Central memory CD8-positive, alpha-beta T cell (primary cell): ENCODE measurements around the gene SPDYC.
A peak's percentile ranks its signal among the peaks of the same experiment; 100 is the strongest.
"Not testable (repeated sequence)": the region's sequence is repeated elsewhere in the genome, so short reads cannot be mapped to it uniquely, and the experiment has no call there.

ENCODE experiments used
- ATAC-seq: fragments of 150-1000 bp; cut with Tn5 transposase; replicated peaks from 2 replicates; pipeline ENCODE4 v1.10.0; 2022; ENCODE audit warnings: mild to moderate bottlenecking, moderate FRiP score, moderate number of reproducible peaks; ENCODE audit not compliant: poor library complexity, severe bottlenecking; ENCODE audit errors: extremely low read depth
- DNase-seq, 2 donors: peaks; one replicate each; pipeline ENCODE4 v3.0.0; 2021; ENCODE audit warnings: low spot score in 2 of 2
- H3K27ac Mint-ChIP-seq: one replicate; pipeline ENCODE4 v1.8.0; 2022; ENCODE audit warnings: low read depth, mild to moderate bottlenecking, moderate library complexity, mixed read lengths
- H3K27me3 Mint-ChIP-seq: one replicate; pipeline ENCODE4 v1.8.0; 2022; ENCODE audit warnings: mixed read lengths
- H3K36me3 Mint-ChIP-seq: one replicate; pipeline ENCODE4 v1.8.0; 2022; ENCODE audit warnings: mild to moderate bottlenecking, moderate library complexity, mixed read lengths; ENCODE audit not compliant: insufficient read depth
- H3K4me1 Mint-ChIP-seq: one replicate; pipeline ENCODE4 v1.8.0; 2022; ENCODE audit warnings: mixed read lengths
- H3K4me3 Mint-ChIP-seq: one replicate; pipeline ENCODE4 v1.8.0; 2022; ENCODE audit warnings: mild to moderate bottlenecking, moderate library complexity, mixed read lengths
- H3K9me3 Mint-ChIP-seq: one replicate; pipeline ENCODE4 v1.8.0; 2022; ENCODE audit warnings: mixed read lengths

SPDYC gene

GRCh38 chr11:65165410-65166317 is 4.4 kb upstream of the SPDYC start:
- no peak for ATAC-seq
- Mint-ChIP-seq H3K4me1 (peaks cover 6% of the 10 kb centered on the region), H3K27me3 (no peaks in the 10 kb centered on the region), H3K4me3 (no peak overlapping the region), H3K36me3 (no peaks in the 10 kb centered on the region), H3K27ac (no peak overlapping the region), H3K9me3 (no peaks in the 10 kb centered on the region)
- no peak for DNase-seq

- Mint-ChIP-seq H3K9me3 (no peaks in the 10 kb centered on the region), H3K36me3 (no peaks in the 10 kb centered on the region), H3K27me3 (no peaks in the 10 kb centered on the region), H3K4me3 (no peak overlapping the region), H3K27ac (no peak overlapping the region), H3K4me1 (peaks cover 6% of the 10 kb centered on the region)
- DNase-seq (no peak), ATAC-seq (no peak)
Measured at GRCh38 chr11:65166893-65167292, 3.1 kb upstream of the SPDYC start.

- H3K9me3 Mint-ChIP-seq: no peaks in the 10 kb centered on the region
- H3K4me3 Mint-ChIP-seq: no peak overlapping the region
- H3K27ac Mint-ChIP-seq: no peak overlapping the region
- peaks cover 6% of the 10 kb centered on the region for H3K4me1 Mint-ChIP-seq
- no peaks in the 10 kb centered on the region for H3K27me3 Mint-ChIP-seq
- no peaks in the 10 kb centered on the region for H3K36me3 Mint-ChIP-seq
- DNase-seq (no peak), ATAC-seq (no peak)
Measured at GRCh38 chr11:65167656-65168055, 2.4 kb upstream of the SPDYC start.

- no peak for ATAC-seq
- Mint-ChIP-seq H3K9me3 (no peaks in the 10 kb centered on the region), H3K27ac (peak overlapping the region; percentile 91), H3K36me3 (no peaks in the 10 kb centered on the region), H3K4me1 (peaks cover 6% of the 10 kb centered on the region), H3K4me3 (no peak overlapping the region), H3K27me3 (no peaks in the 10 kb centered on the region)
- no peak for DNase-seq
Measured at GRCh38 chr11:65169164-65169641, 830 bp upstream of the SPDYC start.

- Mint-ChIP-seq H3K4me1 (peaks cover 6% of the 10 kb centered on the region), H3K9me3 (no peaks in the 10 kb centered on the region), H3K4me3 (no peak overlapping the region), H3K27me3 (no peaks in the 10 kb centered on the region), H3K27ac (no peak overlapping the region), H3K36me3 (no peaks in the 10 kb centered on the region)
- DNase-seq (no peak), ATAC-seq (no peak)
Measured at GRCh38 chr11:65172600-65172999, 2.6 kb downstream of the SPDYC start.

GRCh38 chr11:65174571-65175010 is 4.6 kb downstream of the SPDYC start:
- not testable (repeated sequence) for DNase-seq, H3K27ac Mint-ChIP-seq

GRCh38 chr11:65180877-65181568 is 11.0 kb downstream of the SPDYC start:
- peak overlapping the region; percentile 87 for H3K27ac Mint-ChIP-seq
- H3K4me1 Mint-ChIP-seq: peaks cover 31% of the 10 kb centered on the region
- peak; percentile 35 to 41 for DNase-seq
- no peaks in the 10 kb centered on the region for H3K27me3 Mint-ChIP-seq
- H3K36me3 Mint-ChIP-seq: peaks cover 1% of the 10 kb centered on the region
- peak overlapping the region; percentile 89 for H3K4me3 Mint-ChIP-seq
- no peaks in the 10 kb centered on the region for H3K9me3 Mint-ChIP-seq
- peak; percentile 74 for ATAC-seq

More at GRCh38 chr11:65174571-65175010, 4.6 kb downstream of the SPDYC start:
- not testable (repeated sequence) for H3K4me3 Mint-ChIP-seq, H3K36me3 Mint-ChIP-seq, H3K27me3 Mint-ChIP-seq, H3K4me1 Mint-ChIP-seq, ATAC-seq, H3K9me3 Mint-ChIP-seq

GRCh38 chr11:65181569-65182257 is 11.7 kb downstream of the SPDYC start, which contains the start of gene CAPN1:
CAPN1 (plus strand) TSS chr11:65181928; CDS start chr11:65182702, 774 bp downstream.
- Mint-ChIP-seq H3K4me3 (peak within 1 kb of the TSS; percentile 89), H3K27me3 (no peaks in the 10 kb centered on the region), H3K36me3 (peaks cover 5% of the 10 kb centered on the region), H3K9me3 (no peaks in the 10 kb centered on the region), H3K4me1 (peaks cover 31% of the 10 kb centered on the region), H3K27ac (peak within 1 kb of the TSS; percentile 87)
- peak; percentile 71 for ATAC-seq
- peak in 1 of 2 donors; percentile 43 for DNase-seq

GRCh38 chr11:65182258-65183170 is 12.5 kb downstream of the SPDYC start:
- Mint-ChIP-seq H3K27me3 (no peaks in the 10 kb centered on the region), H3K27ac (peak overlapping the region; percentile 87), H3K36me3 (peaks cover 7% of the 10 kb centered on the region), H3K4me3 (peak overlapping the region; percentile 89), H3K4me1 (peaks cover 31% of the 10 kb centered on the region), H3K9me3 (no peaks in the 10 kb centered on the region)
- no peak for DNase-seq
- no peak for ATAC-seq

- ATAC-seq (no peak), DNase-seq (no peak)
- Mint-ChIP-seq H3K4me3 (peak overlapping the region; percentile 89), H3K9me3 (no peaks in the 10 kb centered on the region), H3K4me1 (peaks cover 31% of the 10 kb centered on the region), H3K27me3 (no peaks in the 10 kb centered on the region), H3K36me3 (peaks cover 8% of the 10 kb centered on the region), H3K27ac (no peak overlapping the region)
Measured at GRCh38 chr11:65183201-65183891, 13.3 kb downstream of the SPDYC start.

- H3K27ac Mint-ChIP-seq: no peak overlapping the region
- DNase-seq: no peak
- peaks cover 12% of the 10 kb centered on the region for H3K36me3 Mint-ChIP-seq
- H3K27me3 Mint-ChIP-seq: no peaks in the 10 kb centered on the region
- H3K9me3 Mint-ChIP-seq: no peaks in the 10 kb centered on the region
- no peak for ATAC-seq
- H3K4me3 Mint-ChIP-seq: peak overlapping the region; percentile 89
- peaks cover 32% of the 10 kb centered on the region for H3K4me1 Mint-ChIP-seq
Measured at GRCh38 chr11:65184146-65184545, 14.1 kb downstream of the SPDYC start.
